HG02588 (cell line): Measurements from ENCODE around the gene HOXB6.

Source experiments
- ATAC-seq: cut with Tn5 transposase; IDR thresholded peaks from one replicate; pipeline ENCODE4 v1.9.1; 2021; ENCODE audit warnings: mild to moderate bottlenecking, moderate library complexity; ENCODE audit not compliant: unreplicated experiment

The HOXB6 gene

DNA sequence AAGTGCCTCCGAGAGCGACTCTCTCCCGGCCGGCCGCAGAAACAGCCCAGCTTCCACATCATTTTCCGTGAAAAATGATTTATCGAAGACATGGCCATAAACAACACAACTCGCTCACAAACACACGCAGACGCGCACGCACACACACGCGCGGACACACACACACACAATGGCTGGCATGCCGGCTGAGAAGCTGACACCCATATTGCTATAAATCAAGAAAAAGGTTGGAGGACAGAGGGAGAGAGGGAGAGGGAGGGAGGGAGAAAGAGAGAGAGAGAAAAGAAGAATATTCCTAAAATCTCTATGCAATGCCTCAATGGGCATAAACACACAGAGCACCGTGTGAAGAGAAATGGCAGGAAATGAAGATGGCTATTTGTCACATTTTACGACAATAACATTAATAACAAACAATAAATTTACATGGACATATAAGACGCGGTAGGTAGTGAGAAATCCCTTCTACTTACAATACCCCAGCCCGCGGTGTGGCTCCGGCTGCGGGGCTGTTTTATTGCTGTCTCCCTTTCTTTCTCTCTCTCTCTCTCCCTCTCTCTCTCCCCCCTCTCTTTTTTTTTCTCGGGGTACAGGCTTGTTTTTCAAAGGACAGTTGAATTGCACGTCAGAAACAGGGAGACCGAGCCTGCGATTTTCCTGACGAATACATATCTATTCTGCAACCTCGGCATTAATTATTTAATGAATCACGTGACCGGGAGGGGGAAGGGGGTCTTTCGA is 36.1 kb downstream of the HOXB6 start:
- ATAC-seq: no peak

DNA sequence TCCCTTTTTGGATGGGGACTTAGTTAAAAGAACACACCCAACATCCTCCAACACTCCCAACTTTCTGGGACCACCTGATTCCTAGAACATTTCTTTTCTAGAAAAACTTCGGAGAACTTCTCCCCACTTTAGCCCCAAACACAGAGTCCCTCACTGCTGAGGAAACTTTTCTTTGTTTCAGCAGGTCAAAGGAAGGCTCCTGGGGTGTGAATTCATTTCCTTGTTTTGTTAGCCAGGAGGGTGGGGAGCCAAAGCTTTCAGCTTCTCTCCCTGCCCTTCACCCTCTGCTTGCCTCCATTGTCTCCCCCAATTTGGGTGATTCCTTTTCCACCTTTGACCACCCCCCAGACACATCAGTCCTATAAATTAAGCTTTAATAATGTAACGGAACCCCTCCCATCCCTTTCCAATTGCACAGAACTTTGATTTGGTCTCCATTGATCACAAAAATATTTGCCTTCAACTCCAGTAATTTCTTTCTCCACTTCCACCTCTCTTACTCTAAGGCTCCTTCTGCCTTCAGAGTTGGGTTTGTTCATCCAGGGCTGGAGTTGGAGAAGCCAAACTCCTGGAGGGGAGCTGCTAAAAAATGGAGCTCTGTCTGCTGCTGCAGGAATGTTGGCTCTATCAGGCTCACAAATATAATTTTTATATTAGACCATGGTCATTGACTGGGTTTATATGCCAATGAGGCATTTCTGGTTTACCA is 37.0 kb downstream of the HOXB6 start:
- ATAC-seq: no peak

DNA sequence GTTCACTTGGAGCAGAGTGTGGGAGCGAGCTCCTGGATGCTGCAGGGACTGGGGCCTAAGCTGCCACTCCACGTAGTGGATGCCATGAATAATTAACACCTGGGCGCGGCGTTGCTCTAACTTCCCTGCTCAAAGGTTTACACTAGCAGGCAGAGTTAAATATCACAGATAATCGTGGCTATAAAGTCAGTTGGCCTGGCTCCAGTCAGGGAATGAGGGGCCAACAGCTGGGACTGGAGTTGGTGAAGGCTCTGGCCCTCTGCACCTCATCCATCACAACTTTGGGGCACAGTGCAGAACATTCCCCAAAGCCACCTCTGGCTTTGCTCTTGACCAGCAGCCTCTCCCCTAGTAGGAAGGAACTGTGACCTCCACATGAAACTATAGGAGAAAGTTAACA is 37.6 kb downstream of the HOXB6 start:
- no peak for ATAC-seq

DNA sequence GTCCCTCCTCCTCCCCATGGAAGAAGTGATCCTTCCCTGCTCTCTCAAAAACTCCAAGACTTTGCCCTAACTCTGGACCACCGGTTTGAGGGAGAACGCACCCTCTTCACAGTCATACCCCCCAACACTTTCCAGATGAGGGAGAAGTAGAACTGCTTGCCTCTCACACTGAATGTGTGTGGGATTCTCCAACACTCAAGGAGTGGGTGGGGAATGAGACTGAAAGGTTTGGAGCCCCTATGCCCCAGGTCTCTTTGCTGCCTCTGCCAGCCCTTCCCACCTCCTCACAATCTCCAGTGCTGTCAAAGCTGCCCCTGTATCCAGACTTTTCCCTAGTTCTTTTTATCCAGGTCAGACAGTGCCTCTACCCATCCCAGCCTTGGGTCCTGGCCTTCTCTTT is 38.1 kb downstream of the HOXB6 start:
- no peak for ATAC-seq

DNA sequence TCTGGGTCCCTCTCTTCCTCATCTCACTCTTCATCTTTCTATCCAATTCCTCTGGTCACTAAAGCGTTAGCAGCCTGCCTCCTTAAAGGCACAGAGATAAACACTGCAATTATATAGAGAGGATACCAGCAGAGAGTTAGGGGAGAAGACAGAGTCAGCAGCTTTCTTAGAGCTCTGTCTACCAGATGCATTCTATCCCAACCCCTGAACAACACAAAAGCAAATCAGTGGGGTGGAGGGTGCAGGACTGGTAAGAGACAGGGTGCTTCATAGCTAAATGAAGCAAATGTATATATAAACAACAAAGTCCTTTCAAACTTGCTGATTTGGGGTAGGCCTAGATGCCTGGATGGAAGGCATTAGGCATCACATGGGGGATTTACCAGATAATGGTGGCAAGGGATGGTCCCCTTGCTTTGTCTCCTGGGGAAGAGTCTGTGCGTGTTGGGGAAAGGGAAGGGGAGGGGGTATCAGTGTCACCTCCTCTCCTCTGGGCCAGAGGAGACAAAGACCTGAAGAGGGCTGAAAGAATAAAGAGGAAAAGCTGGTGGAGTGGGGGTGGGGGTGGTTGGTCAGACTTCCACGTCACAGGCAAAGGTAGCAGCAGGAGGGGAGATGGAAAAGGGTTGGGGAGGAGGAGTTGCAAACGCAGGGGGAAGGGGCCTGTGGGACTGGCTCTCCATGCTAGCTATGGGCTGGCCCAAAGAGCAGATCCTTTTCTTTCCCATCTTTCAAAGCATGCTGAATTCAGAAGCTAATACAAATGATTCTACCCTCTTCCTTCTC is 38.7 kb downstream of the HOXB6 start:
- ATAC-seq: no peak

DNA sequence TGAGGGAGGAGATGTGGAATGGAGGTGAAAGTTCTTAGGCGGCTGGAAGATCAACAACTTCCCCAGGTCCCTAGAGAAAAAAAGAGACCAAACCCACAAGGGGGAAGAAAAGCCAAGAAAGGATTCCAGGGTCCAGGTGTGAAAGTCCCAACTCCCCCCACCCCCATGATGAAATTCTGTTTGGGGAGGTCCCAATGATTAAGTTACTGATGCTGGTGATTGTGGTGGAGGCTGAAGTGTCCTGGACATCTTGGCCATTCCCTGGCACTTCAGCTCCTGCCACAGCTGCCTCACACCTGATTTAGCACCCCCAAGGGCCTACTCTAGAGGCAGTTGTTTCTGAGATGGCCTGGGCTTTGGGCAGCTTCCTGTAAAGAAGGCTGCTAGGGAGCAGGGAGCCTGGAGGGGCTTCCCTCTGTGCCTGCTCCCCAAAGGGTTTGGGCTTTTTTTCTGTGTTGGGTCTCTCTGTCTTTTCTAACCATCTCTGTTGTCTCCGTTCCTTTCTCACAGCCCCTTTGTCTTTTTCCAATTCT is 39.7 kb downstream of the HOXB6 start:
- ATAC-seq: no peak

DNA sequence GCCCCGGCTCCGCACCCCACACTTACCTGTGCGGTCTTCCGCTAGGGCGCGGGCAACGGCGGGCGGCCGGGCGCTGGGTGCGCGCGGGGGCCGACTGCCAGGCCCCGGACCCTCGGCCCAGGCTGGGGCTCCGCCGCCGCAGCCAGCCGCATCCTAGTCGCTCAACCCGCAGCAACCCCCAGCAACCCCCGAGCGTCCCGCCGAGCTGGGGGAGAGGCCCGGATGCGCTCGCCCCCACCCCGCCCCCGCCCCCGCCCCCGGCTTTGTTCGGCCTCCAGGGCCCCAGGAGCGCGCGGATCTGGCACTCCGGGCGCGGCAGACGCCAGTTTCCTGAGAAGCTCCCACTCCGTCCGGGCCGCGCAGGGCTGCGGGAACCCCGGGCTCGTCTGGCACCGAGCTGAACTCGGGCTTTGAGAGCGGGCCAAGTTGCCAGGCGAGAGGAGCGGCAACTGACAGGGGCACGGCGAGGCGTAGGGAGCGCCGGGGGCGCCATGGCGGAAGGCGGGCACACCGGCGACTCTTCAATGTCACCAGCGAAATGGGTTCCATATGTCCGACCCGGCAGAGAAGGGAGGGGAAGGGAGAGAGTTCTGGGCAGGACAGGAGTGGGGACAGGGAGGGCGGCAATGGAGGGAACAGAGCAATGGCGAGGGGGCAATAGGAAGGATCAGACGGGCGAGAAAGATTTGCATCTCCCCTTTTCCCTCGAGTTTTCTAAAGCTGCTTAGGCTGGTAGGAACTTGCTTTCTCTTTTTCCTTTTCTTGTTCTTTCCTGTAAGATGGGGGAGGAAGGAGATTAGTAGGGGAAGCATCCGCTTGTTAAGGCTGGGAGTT is 40.4 kb downstream of the HOXB6 start:
- ATAC-seq: no peak

DNA sequence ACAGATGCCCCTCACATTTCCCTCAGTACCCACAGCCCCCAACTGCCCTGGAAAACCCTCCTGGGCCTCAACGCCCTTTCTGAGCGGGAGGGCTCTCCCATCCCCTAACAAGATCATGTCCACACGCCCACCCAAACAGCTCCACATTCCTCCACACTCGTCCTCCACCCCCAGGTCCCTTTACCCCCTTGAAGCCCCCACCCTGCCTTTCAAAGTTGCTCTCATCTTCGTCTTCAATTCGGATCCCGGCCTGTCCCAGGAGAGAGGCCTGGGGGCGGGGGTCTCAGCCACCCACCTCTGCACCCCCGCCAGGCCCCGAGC is 41.0 kb downstream of the HOXB6 start:
- no peak for ATAC-seq

DNA sequence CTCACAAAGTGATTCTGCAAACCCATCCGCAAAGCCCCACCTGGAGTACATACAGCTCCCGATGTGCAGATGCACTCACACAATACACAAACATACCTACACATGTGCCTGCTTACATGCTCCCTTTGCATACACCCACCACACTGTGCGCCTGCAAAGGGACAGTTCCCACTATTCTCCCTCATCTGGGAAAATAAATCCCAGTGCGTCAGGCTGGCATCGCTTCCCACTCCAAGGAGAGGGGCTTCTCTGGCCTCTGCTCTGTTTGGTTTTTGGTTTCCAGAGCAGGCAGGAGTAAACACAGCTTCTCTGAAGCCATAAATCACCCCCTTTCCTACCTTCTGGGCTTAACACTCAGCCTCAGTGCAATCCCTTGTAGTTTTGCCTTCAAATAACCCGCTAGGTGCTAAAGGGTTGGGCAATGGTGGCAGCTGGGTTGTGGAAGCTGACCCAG is 41.4 kb downstream of the HOXB6 start:
- no peak for ATAC-seq

DNA sequence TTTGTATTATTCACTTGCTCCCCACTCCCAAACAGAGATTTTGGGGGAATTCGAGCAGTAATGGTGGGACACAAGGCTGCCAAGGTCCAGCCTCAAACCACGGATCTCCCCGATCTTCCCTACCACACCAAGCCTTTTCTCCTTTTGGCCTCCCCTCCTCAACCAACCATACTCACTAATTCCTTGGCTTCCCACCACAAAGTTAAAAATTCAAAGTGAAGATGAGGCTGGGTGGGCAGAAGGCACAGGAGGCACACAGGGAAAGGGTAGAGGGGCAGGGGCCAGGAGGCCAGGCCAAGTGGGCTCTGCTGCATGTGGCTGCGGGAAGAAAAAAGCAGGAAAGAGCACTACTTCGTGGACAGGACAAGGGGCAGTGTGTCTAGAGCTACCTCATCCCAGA is 41.9 kb downstream of the HOXB6 start:
- no peak for ATAC-seq

DNA sequence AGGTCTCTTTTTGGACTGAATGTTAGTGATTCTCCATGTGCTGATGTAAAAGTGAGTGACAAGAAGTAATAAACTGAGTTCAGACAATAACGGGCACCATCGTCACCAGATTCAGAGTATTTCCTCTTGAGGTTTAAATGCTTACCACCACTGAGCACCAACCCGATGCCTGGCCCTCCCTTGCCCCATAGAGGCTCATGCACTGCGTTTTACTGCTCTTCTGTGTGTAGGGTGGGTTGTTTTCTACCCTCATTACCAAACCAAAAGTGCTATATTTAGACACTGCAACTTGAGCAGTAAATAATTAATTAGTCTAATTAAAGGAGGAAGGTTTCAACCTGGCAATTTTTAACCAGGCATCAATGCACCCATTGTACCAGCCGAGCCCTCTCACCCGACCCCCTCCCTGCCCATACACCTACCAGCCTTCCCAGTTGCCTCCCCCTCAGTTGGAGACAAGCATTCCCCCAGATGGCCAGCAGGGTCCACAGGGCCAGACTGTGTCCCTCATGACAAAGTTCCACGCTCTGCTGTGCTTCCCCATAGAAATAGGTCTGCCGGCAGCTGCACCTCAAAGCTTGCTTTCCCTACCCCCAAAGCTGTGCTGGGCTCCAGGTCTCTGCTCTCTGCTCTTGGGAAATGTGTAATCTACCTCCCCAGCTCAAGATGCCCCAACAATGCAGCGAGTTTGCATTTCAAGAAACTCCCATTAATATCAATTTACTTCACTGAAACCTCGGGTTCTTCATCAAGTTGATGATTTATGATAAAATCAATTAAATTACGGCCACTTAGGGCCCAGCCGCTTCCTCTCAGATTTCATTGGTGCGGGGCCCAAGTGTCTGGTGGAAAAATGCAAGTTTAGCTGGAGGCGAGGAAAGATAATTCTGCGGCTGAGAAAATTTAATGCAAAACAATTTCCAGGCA is 42.6 kb downstream of the HOXB6 start:
- ATAC-seq: no peak

DNA sequence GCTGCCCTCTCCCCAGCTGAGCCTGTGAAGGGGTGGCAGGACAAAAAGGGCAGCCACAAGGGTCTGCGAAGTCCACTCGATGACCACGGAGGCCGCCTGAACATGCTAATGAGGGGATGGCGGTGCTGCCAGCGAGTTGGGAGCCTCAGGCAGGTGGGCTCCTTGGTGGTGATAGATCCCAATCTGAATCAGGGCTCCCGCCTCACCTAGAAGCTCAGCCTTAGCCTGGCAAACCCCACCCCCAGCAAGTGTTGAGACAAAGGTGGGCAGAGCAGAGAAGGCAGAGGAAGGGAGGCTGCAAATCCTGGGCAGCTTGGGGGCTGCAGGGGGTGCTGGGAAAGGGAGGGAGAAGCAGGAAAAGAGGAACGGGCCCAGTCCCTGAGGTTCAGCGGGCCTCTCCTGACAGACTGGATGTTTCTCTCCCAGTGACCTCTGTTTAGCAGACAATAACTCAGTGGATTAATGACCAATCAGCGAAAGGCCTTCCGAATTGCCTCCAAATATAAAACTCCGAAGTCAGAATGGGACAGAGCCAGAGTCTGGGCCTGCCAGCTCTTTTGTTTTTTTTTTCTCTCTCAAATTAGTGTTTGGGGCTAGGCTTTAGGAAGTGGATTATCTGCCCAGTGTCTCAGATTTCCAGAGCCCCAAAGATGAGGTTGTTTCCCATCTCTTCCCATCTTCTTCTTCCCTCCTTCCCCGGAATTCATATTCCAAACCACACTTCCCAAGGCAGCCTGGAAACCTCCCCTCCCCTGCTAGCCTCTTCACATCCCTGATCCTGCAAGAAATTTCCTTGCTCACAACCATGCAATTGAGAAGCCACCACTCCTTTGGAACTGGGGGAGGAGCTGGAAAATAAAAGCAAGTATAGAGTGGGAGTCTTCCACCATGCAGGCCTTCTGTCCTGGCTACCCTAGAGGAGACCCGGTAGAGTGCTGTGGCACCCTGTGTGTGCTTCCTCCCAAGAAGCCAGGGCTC is 44.7 kb downstream of the HOXB6 start:
- ATAC-seq: no peak

DNA sequence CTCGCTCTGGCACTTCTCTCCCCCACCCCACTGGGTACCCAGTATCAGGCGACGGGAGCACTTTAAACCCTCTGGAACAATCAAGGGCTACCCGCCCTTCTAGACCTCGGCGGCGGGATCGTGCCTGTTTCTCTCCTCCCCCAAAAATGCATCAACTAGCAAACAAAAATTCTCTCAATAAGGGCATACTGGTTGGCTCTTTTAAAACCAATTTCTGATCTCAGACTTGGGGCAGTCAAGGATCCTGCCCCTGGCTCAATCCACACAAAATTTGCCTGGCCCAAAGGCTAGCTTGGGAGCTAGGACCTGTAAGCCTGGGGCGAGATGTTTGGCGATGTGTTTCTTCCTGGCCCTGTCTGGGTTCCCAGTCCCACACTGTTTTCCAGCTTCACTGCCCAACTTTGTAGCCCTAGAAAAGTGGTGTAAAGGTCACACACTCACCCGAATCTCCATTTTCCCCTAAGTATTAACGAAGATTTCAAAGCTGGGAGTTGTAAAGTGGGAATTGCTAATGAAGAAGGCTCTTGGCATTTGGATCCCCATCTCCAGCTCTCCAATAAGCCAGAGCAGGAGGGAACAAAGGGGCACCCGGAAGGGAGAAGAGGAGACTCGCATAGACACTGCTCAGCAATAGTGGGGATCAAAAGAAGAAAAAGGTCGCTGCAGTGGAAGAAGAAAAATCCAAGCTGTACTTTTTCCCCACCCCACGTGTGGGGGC is 45.5 kb downstream of the HOXB6 start:
- no peak for ATAC-seq

DNA sequence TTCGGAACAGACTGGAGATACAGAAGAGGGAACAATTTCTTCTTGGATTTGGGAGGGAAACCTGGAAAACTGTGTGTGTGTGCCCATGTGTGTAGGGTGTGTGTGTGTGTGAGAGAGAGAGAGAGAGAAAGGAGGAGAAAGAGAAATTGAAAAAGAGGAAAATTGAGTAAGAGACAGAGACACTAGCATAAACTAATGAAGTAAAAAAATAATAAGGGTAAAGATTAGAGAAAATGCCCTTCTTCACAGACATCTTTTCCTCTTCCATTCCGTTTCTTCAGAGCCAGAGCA is 46.0 kb downstream of the HOXB6 start:
- no peak for ATAC-seq

DNA sequence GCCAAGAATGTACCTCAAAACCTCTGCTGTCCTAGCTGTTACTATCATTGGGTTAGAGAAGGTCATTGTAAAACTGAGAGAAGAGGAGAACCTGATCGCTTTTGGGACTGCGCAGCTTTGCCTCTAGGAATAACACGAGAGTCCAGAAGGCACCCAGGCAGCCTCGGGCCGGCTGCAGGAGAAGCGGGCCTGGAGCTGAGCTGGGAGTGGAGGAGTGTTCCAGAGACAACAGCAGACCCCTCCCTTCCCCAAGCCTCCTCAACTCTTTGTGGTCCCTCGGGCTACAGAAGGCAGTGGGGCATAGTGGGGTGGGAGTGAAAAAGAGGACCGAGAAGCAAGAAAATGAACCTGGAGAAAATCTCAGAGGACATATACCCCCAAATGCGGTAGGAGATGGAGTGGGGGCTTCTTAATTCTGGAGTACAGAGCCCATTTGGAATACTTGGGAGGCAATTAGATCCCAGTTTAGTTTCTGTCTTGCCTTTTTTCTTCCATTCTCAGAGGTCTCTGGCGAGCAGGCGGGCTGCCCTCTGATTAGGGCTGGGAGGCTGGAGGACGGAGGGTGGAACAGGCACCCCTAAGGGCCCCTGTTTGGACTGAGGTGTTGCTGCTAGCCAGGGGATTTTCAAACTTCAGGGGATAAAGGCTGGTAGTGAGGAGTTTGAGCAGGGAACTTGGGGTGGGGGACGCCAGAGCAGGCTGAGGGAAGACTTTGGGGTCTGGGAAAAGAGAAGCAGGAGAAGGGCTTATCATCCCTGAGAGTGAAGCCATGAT is 46.5 kb downstream of the HOXB6 start:
- no peak for ATAC-seq

DNA sequence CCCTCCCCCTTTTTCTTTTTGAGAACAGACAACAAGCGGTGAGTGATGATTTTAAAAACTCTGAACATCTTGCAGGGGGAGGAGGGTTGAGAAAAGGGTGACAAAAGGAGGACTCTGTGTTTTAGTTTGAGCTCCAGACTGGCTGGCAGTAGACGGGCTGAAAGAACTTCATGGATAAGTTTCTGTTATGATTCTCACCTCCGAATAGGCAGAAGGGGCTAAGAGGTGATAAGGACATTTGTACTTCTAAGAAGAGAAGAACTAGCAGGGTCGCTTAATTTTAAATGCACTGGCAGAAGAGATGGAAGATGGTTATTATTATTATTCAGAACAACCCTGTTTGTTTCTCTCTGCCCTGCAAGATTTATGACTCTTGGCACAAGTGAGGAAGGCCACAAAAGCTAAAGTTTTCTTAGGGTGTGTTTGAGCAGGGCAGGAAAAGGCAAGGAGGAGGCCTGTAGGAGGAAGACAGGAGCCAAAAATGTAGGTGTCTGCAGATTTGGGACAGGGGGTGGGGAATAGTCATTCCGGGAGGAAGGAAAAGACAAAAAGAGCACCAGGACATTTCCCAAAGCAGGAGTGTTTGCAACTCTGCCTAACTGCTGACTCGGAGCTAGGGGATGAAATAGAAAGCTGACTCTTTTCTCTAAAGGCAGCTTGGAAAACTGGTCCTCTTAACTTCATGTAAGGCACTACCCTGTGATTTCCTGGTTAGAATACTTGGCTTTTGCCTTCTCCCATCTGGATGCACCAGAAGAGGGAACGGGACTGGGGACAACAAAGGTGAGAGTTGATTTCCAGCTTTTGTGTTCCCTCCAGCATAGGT is 48.0 kb downstream of the HOXB6 start:
- ATAC-seq: no peak

DNA sequence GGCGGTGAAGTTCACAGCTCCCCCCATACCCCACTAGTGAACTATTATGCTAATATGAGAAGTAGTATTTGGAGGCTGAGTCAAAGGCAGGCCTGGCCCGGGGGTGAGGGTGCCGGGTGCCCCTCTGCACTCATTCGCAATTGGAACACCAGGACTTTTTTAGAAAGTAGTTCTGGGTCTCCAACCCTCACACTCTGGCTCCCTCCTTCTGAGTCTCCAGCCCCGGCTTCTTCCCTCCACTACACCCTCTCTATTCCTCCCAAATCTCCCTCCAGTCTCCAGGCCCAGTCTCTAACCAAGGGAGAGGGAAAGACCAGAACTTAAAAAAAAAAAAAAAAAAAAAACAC is 48.6 kb downstream of the HOXB6 start:
- no peak for ATAC-seq
